RWPE2 (cell line): Measurements from ENCODE around the gene UBR7.
A peak's percentile ranks its signal among the peaks of the same experiment; 100 is the strongest.

Experiments used
- ATAC-seq: fragments of 200-7000 bp; cut with Tn5 transposase; 3 replicates; pipeline ENCODE4 v1.9.1; 2021; ENCODE audit warnings: low read depth
- DNase-seq: peaks from one replicate; pipeline ENCODE4 v3.0.0-alpha.2; 2020; ENCODE audit warnings: low spot score
- H3K27ac ChIP-seq: fragments of 450-650 bp; 2 replicates; pipeline ENCODE4 v1.5.1; 2017; ENCODE audit warnings: mild to moderate bottlenecking; ENCODE audit not compliant: poor library complexity, severe bottlenecking
- H3K27me3 ChIP-seq: fragments of 250-450 bp; sonication (Bioruptor Pico); 2 replicates; pipeline ENCODE4 v1.5.1; 2021; ENCODE audit warnings: mild to moderate bottlenecking, moderate library complexity; ENCODE audit not compliant: insufficient read depth, poor library complexity, severe bottlenecking
- H3K36me3 ChIP-seq: fragments of 250-450 bp; sonication (Bioruptor Pico); 2 replicates; pipeline ENCODE4 v1.5.1; 2020; ENCODE audit warnings: low read depth, mild to moderate bottlenecking, moderate library complexity
- H3K4me1 ChIP-seq: fragments of 250-450 bp; sonication (Bioruptor Pico); 2 replicates; pipeline ENCODE4 v1.5.1; 2021; ENCODE audit warnings: mild to moderate bottlenecking, moderate library complexity; ENCODE audit not compliant: insufficient read depth, poor library complexity, severe bottlenecking
- H3K4me3 ChIP-seq: fragments of 250-450 bp; sonication (Bioruptor Pico); 2 replicates; pipeline ENCODE4 v1.5.1; 2021; ENCODE audit warnings: mild to moderate bottlenecking, moderate library complexity; ENCODE audit not compliant: severe bottlenecking
- H3K9me3 ChIP-seq: fragments of 250-450 bp; sonication (Bioruptor Pico); 2 replicates; pipeline ENCODE4 v1.5.1; 2021; ENCODE audit warnings: mild to moderate bottlenecking, moderate library complexity; ENCODE audit not compliant: severe bottlenecking
- CTCF ChIP-seq: fragments of 450-650 bp; IDR thresholded peaks from one replicate; pipeline ENCODE4 v1.5.1; 2017; ENCODE audit warnings: mild to moderate bottlenecking, moderate library complexity; ENCODE audit not compliant: poor library complexity, severe bottlenecking

The UBR7 gene

GRCh38 chr14:93219103-93219726 lies 12.2 kb downstream of the UBR7 start:
- ATAC-seq = peak; percentile 93
- H3K36me3 ChIP-seq = peaks cover 90% of the 10 kb centered on the region

GRCh38 chr14:93220509-93220908 lies 13.5 kb downstream of the UBR7 start:
- TF ChIP-seq CTCF = no peak
- Histone ChIP-seq H3K4me3 (no peak overlapping the region), H3K9me3 (no peaks in the 10 kb centered on the region), H3K27me3 (no peaks in the 10 kb centered on the region), H3K4me1 (no peaks in the 10 kb centered on the region), H3K27ac (no peak overlapping the region), H3K36me3 (peaks cover 88% of the 10 kb centered on the region)
- no peak for ATAC-seq
- DNase-seq = no peak

More at GRCh38 chr14:93219103-93219726, 12.2 kb downstream of the UBR7 start:
- Histone ChIP-seq H3K9me3 (no peaks in the 10 kb centered on the region), H3K27ac (no peak overlapping the region), H3K27me3 (no peaks in the 10 kb centered on the region), H3K4me3 (no peak overlapping the region), H3K4me1 (no peaks in the 10 kb centered on the region)
- no peak for DNase-seq
- TF ChIP-seq CTCF = peak; percentile 87

GRCh38 chr14:93223565-93223964 lies 16.5 kb downstream of the UBR7 start:
- Histone ChIP-seq H3K36me3 (peaks cover 83% of the 10 kb centered on the region), H3K27me3 (no peaks in the 10 kb centered on the region), H3K27ac (no peak overlapping the region), H3K9me3 (no peaks in the 10 kb centered on the region), H3K4me3 (no peak overlapping the region), H3K4me1 (no peaks in the 10 kb centered on the region)
- DNase-seq = no peak
- no peak for TF ChIP-seq CTCF
- ATAC-seq = no peak

GRCh38 chr14:93228550-93228949 lies 21.5 kb downstream of the UBR7 start:
- Histone ChIP-seq H3K4me1 (no peaks in the 10 kb centered on the region), H3K36me3 (peaks cover 44% of the 10 kb centered on the region), H3K27ac (no peak overlapping the region), H3K9me3 (no peaks in the 10 kb centered on the region), H3K27me3 (no peaks in the 10 kb centered on the region), H3K4me3 (no peak overlapping the region)
- DNase-seq = no peak
- ATAC-seq = no peak
- no peak for TF ChIP-seq CTCF

- Histone ChIP-seq H3K4me3 (no peak overlapping the region), H3K36me3 (peaks cover 29% of the 10 kb centered on the region), H3K9me3 (no peaks in the 10 kb centered on the region), H3K4me1 (no peaks in the 10 kb centered on the region), H3K27ac (no peak overlapping the region), H3K27me3 (no peaks in the 10 kb centered on the region)
- DNase-seq = no peak
- TF ChIP-seq CTCF = no peak
- ATAC-seq = no peak
Measured at GRCh38 chr14:93230539-93230938, 23.5 kb downstream of the UBR7 start.
